Measurements from ENCODE around the gene RSPO4. TPM values are rescaled to one million over a fixed set of nuclear protein-coding genes. Genes with fewer than 3 reads are reported as not detected.

The RSPO4 gene
- total and polyA plus RNA-seq, 7 donors, result 0.09 TPM; not detected in 6

- Histone ChIP-seq H3K4me1 (no peaks in the 10 kb centered on the region), H3K4me3 (no peak overlapping the region), H3K36me3 (no peaks in the 10 kb centered on the region), H3K9me3 (peaks cover 0 to 6% (median 0%) of the 10 kb centered on the region in 4 donors), H3K27me3 (peaks cover 0 to 3% (median 0%) of the 10 kb centered on the region in 3 donors), H3K27ac (no peak overlapping the region)
- intact Hi-C loops (cut with DNase I), result no loop called here
- 87 to 88% methylated on average over 6 of the region's 6 CpGs for WGBS, 2 donors
- no peak for DNase-seq
- TF ChIP-seq CTCF (IDR thresholded peaks at IDR 0.05) (no peak), POLR2AphosphoS5 (IDR thresholded peaks at IDR 0.05) (no peak), EP300 (IDR thresholded peaks at IDR 0.05) (no peak), POLR2A (IDR thresholded peaks at IDR 0.05) (no peak)
These were observed 8.5 kb upstream of the RSPO4 start for GRCh38 chr20:1010659-1011058.

GRCh38 chr20:1005452-1006027, 3.4 kb upstream of the RSPO4 start:
- peaks cover 0 to 4% (median 2%) of the 10 kb centered on the region in 4 donors for H3K4me1 ChIP-seq
- no peak overlapping the region for H3K4me3 ChIP-seq
- intact Hi-C loops (cut with DNase I), result no loop called here
- DNase-seq, result peak; percentile 24
- no peak for TF ChIP-seq CTCF (IDR thresholded peaks at IDR 0.05)
- TF ChIP-seq POLR2AphosphoS5 (IDR thresholded peaks at IDR 0.05), result no peak
- no peak for TF ChIP-seq EP300 (IDR thresholded peaks at IDR 0.05)
- TF ChIP-seq POLR2A (IDR thresholded peaks at IDR 0.05), result no peak
- no peaks in the 10 kb centered on the region for H3K36me3 ChIP-seq
- no peak overlapping the region for H3K27ac ChIP-seq
- H3K27me3 ChIP-seq, result peaks cover 0 to 43% (median 22%) of the 10 kb centered on the region in 3 donors
- 39 to 45% methylated on average over 5 of the region's 5 CpGs for WGBS, 2 donors
- peaks cover 0 to 6% (median 0%) of the 10 kb centered on the region in 4 donors for H3K9me3 ChIP-seq

- no peaks in the 10 kb centered on the region for H3K36me3 ChIP-seq
- intact Hi-C loops (cut with DNase I), result no loop called here
- H3K27me3 ChIP-seq, result peaks cover 0 to 51% (median 22%) of the 10 kb centered on the region in 3 donors
- 80 to 82% methylated on average over 3 of the region's 3 CpGs for WGBS, 2 donors
- peak; percentile 15 for DNase-seq
- peaks cover 0 to 4% (median 2%) of the 10 kb centered on the region in 4 donors for H3K4me1 ChIP-seq
- TF ChIP-seq POLR2A (IDR thresholded peaks at IDR 0.05) (no peak), POLR2AphosphoS5 (IDR thresholded peaks at IDR 0.05) (no peak), EP300 (IDR thresholded peaks at IDR 0.05) (no peak), CTCF (IDR thresholded peaks at IDR 0.05) (no peak)
- peaks cover 0 to under 1% (median 0%) of the 10 kb centered on the region in 4 donors for H3K9me3 ChIP-seq
- no peak overlapping the region for H3K4me3 ChIP-seq
- H3K27ac ChIP-seq, result no peak overlapping the region
These were observed 2.0 kb upstream of the RSPO4 start for GRCh38 chr20:1003920-1004697.

- H3K4me3 ChIP-seq, result no peak overlapping the region
These were observed 811 bp upstream of the RSPO4 start for GRCh38 chr20:1002682-1003561.

More at GRCh38 chr20:1002682-1003561, 811 bp upstream of the RSPO4 start:
- TF ChIP-seq POLR2AphosphoS5 (IDR thresholded peaks at IDR 0.05), result no peak
- TF ChIP-seq CTCF (IDR thresholded peaks at IDR 0.05), result no peak
- no peak for TF ChIP-seq EP300 (IDR thresholded peaks at IDR 0.05)
- Histone ChIP-seq H3K4me1 (peaks cover 0 to 4% (median 2%) of the 10 kb centered on the region in 4 donors), H3K36me3 (no peaks in the 10 kb centered on the region), H3K27me3 (peaks cover 0 to 51% (median 22%) of the 10 kb centered on the region in 3 donors), H3K27ac (no peak overlapping the region), H3K9me3 (no peaks in the 10 kb centered on the region)
- intact Hi-C loops (cut with DNase I), result no loop called here
- DNase-seq, result peak; percentile 13
- 11 to 20% methylated on average over 12 of the region's 12 CpGs for WGBS, 2 donors

Data from sigmoid colon (tissue), 7 donors.